GM18870 (cell line): ENCODE data around the gene HOMER1.
"Not testable (repeated sequence)": the region's sequence is repeated elsewhere in the genome, so short reads cannot be mapped to it uniquely, and the experiment has no call there.

Experiments used
- ATAC-seq: cut with Tn5 transposase; IDR thresholded peaks from one replicate; pipeline ENCODE4 v1.9.1; 2021; ENCODE audit warnings: moderate library complexity; ENCODE audit not compliant: unreplicated experiment

HOMER1 gene

GRCh38 chr5:79423296-79423695 lies 90.6 kb downstream of the HOMER1 start:
- ATAC-seq: no peak

GRCh38 chr5:79420248-79420647 lies 93.7 kb downstream of the HOMER1 start:
- no peak for ATAC-seq

GRCh38 chr5:79418276-79418675 lies 95.7 kb downstream of the HOMER1 start:
- no peak for ATAC-seq

GRCh38 chr5:79417495-79417894 lies 96.4 kb downstream of the HOMER1 start:
- ATAC-seq: no peak

GRCh38 chr5:79416499-79416898 lies 97.4 kb downstream of the HOMER1 start:
- peak; percentile 86 for ATAC-seq

GRCh38 chr5:79413112-79413511 lies 100.8 kb downstream of the HOMER1 start:
- no peak for ATAC-seq

GRCh38 chr5:79408028-79408427 lies 105.9 kb downstream of the HOMER1 start:
- ATAC-seq: no peak

GRCh38 chr5:79407591-79407990 lies 106.3 kb downstream of the HOMER1 start:
- ATAC-seq: no peak

- no peak for ATAC-seq
Observed at GRCh38 chr5:79401216-79401615, 112.7 kb downstream of the HOMER1 start.

- ATAC-seq: no peak
Observed at GRCh38 chr5:79399046-79399445, 114.9 kb downstream of the HOMER1 start.

- no peak for ATAC-seq
Observed at GRCh38 chr5:79397080-79397479, 116.9 kb downstream of the HOMER1 start.

GRCh38 chr5:79396265-79396664 lies 117.7 kb downstream of the HOMER1 start:
- no peak for ATAC-seq

GRCh38 chr5:79395296-79395695 lies 118.6 kb downstream of the HOMER1 start:
- no peak for ATAC-seq

- no peak for ATAC-seq
Observed at GRCh38 chr5:79392776-79393175, 121.2 kb downstream of the HOMER1 start.

GRCh38 chr5:79386679-79387078 lies 127.3 kb downstream of the HOMER1 start:
- ATAC-seq: no peak

- ATAC-seq: not testable (repeated sequence)
Observed at GRCh38 chr5:79385126-79385525, 128.8 kb downstream of the HOMER1 start.

GRCh38 chr5:79378510-79379186 lies 135.3 kb downstream of the HOMER1 start:
- ATAC-seq: no peak

- no peak for ATAC-seq
Observed at GRCh38 chr5:79357398-79357797, 156.5 kb downstream of the HOMER1 start.

GRCh38 chr5:79349881-79350280 lies 164.1 kb downstream of the HOMER1 start:
- no peak for ATAC-seq

- no peak for ATAC-seq
Observed at GRCh38 chr5:79349047-79349446, 164.9 kb downstream of the HOMER1 start.

- no peak for ATAC-seq
Observed at GRCh38 chr5:79346420-79346824, 167.5 kb downstream of the HOMER1 start.

- no peak for ATAC-seq
Observed at GRCh38 chr5:79333852-79334557, 179.9 kb downstream of the HOMER1 start.

GRCh38 chr5:79330071-79330470 lies 183.9 kb downstream of the HOMER1 start:
- ATAC-seq: no peak
